GM18868 (cell line): ENCODE data around the gene KIF25.
"Not testable (repeated sequence)": the region's sequence is repeated elsewhere in the genome, so short reads cannot be mapped to it uniquely, and the experiment has no call there.

Experiments
- ATAC-seq: cut with Tn5 transposase; IDR thresholded peaks from one replicate; pipeline ENCODE4 v1.9.1; 2021; ENCODE audit warnings: mild to moderate bottlenecking, moderate library complexity; ENCODE audit not compliant: unreplicated experiment

KIF25 gene

GRCh38 chr6:167974640-167975344 is 22.7 kb upstream of the KIF25 start:
- ATAC-seq: no peak

DNA sequence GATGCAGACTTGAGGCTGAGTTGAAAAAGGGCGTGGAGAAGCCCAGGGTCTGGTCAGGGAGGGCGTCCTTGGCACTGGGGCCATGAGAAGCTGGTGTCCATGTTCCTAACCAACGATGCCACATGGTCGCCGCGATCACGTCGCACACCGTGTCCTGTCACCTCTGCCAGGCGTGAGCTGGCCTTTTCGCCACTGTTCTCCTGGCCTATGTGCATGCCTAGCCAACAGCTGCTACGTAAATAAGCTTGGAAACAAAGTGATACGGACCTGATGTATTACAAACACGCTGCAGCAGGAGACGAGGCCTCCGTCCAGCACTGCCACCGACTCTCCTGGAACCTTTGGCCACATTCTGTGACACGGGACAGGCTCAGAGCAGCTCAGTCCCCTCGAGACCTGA is 22.0 kb upstream of the KIF25 start:
- no peak for ATAC-seq

GRCh38 chr6:167976116-167976657 is 21.3 kb upstream of the KIF25 start:
- ATAC-seq: not testable (repeated sequence)

GRCh38 chr6:167976708-167977107 is 20.8 kb upstream of the KIF25 start:
- ATAC-seq: no peak

GRCh38 chr6:167977717-167978467 is 19.6 kb upstream of the KIF25 start:
- no peak for ATAC-seq

- no peak for ATAC-seq
Observed at GRCh38 chr6:167978607-167979006, 18.9 kb upstream of the KIF25 start.

DNA sequence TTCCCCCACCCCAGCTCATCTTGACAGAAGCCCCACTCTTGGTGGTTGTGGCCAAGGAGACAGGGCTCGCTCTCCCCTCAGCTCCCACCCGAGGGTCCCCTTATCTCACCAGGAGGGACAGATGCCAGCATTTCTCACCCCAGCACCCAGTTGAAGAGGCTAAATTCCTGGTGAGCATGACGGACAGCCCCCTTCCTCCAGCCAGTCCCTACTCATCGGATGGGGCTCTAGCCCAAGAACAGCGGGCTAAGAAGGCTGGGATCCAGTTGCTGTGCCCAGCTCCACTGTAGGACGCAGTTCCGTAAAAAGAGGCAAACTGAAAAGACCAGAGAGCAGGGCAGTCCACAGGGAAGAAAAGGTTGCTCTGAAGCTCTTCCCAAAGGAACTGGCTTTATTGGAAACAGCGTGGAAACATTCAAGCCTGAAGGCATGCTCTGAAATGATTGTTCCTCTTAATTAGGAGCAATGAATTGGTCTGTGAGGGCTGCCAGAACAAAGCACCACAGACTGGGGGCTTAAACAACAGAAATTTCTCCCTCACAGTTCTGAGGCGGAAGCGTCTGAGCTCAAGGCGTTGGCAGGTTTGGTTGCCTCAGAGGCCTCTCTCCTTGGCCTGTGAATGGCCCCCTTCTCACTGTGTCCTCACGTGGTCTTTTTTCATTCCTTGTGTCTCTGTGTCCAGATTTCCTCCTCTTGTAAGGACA is 17.9 kb upstream of the KIF25 start:
- no peak for ATAC-seq

GRCh38 chr6:167980911-167981580 is 16.4 kb upstream of the KIF25 start:
- ATAC-seq: no peak

DNA sequence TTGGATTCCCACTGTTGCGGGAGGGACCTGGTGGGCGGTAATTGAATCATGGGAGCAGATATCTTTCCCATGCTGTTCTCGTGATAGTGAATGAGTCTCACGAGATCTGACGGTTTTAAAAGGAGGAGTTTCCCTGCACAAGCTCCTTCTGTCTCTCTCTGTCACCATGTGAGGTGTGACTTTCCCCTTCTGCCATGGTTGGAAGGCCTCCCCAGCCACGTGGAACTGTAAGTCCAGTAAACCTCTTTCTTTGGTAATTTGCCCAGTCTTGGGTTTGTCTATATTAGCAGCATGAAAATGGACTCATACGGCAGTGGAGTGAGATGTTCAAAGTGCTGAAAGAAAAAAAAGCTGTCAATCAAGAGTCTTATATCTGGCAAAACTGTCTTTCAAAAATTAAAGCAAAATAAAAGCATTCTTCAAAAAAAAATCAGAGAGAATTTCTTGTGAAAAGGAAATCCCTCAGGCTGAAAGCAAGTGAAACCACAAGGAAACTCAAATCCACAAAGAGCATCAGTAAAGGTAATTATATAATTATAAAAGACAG is 15.5 kb upstream of the KIF25 start:
- ATAC-seq: no peak

DNA sequence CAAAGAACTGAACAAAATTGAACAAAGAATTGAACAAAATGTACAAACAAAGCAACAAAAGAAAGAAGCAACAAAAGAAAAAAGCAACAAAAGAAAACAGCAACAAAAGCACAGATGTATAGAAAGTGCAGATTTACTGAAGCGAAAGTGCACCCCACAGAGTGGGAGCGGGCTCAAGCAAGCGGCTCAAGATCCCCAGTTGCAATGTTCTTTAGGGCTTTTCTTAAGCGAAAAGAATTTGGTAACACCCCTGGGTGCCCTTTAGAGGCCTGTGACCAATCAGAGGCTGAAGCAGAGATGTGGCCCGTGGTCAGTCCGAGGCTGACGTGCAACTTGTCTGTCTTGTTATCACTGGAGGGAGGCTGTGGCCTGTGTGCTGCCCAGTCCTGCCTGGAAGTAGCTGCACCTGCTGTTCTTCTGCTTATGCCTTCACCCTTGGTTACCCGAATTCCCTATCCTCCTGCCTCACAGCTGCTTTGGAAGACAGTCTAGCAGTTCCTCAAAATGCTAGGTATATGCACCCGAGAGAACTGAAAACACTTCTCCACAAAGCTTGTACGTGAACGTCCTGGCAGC is 13.2 kb upstream of the KIF25 start:
- ATAC-seq: no peak

DNA sequence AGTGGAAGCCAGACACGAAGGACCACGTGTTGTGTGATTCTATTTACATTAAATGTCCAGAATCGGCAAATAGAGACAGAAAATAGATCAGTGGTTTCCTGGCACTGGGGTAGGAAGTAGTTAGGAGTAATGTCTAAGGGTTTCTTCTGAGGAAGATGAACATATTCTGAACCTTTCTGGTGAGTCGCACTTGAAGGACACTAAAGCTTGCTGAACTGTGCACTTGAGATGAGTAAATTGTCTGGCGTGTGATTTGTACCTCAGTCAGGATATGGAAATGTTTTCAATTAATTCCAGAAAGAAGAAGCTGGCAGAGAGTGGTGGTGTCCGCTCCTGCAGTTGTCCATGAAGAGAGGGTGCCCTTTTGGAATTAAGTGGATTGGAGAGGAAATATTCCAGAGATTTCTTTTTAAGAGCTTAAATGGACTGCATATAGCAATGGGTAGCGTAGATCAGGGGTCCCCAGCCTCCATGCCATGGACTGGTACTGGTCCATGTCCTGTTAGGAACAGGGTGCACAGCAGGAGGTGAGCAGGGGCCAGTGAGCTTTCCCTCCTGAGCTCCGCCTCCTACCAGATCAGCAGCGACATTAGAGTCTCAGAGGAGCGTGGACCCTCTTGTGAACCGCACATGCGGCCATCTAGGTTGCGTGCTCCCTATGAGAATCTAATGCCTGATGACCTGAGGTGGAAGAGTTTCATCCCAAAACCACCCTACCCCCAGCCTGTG is 12.4 kb upstream of the KIF25 start:
- no peak for ATAC-seq

- ATAC-seq: no peak
Observed at GRCh38 chr6:167985911-167986595, 11.4 kb upstream of the KIF25 start.

DNA sequence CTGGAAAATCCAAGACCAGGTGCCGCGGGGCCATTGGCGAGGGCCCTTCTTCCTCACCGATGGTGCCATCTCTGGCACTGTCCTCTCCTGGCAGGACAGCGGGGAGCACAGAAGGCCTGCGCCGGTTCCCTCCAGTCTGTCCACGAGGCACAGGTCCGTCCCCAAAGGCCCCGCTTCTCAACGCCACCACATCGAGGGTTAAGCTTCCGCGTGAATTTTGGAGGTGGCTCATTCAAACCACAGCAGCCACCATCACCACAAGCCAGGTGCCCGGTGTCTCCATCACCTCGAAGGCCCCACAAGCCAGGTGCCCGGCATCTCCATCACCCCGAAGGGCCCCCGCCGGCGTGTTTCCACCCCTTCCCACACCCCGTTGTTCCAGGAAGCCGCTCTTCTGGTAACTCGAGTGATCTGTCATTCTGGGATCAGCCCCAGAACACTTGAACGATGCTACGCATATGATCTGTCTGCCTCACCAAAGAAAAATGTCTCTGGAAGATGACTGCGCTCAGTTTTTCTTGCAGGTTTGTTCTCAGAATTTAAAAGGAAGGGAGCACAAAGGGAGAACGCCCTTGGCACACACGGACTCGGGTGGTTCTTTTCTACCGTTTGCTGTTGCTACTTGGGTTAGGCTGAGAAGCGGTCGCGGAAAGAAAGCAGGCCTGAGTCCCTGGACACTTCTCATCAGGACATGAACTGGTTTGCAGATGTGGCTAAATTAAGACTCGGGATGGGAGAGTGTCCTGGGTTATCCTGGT is 9.9 kb upstream of the KIF25 start:
- no peak for ATAC-seq

GRCh38 chr6:167988154-167988495 is 9.3 kb upstream of the KIF25 start:
- ATAC-seq: no peak

DNA sequence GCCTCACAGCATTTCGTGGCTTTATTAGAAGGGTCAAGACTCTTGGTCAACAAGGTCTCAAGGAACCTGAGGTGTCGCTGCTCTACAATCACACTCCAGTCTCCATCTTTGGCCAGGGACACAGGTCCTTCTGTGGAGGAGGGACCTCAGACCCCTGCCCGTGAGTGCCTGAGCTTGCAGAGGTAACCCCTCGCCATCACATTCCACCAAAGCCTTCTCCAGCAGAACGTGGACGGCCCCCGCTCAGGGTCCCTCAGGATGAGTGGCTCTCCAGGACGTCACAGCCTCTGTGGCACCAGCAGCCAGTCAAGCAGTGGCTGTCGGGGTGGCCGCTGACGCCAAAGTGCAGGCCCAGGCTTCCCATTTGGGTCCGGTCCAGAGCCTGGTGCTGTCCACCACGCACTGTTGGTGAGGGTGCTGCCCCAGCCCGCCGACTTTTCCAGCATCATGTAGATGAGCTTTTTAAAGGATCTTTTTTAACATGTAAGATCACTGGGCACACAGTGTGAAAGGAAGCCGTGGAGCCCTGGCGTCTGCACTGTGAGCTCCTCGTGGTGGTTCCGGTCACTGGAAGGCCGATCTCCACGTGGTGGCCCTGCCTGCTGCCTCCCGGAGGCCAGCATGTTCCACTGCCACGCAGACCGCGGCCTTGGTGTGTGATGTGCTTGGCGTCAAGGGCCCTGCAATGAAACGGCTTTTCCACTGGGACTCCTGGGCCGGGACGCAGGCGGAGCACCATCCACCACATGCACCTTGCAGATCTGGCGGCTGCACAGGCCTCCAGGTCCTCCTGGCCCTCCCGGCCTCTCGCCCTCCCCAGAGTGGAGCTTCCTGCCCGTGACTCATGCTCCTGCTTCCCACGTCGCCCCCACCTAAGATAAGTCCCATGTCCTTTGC is 8.3 kb upstream of the KIF25 start:
- no peak for ATAC-seq

- ATAC-seq: no peak
Observed at GRCh38 chr6:167990016-167990945, 7.2 kb upstream of the KIF25 start.
